H1 (cell line): ENCODE measurements around the gene VSIG10. TPM values are rescaled to one million over a fixed set of nuclear protein-coding genes. Genes with fewer than 3 reads are reported as not detected.

Experiments used
- BACH1 ChIP-seq: IDR thresholded peaks from 2 replicates; pipeline ENCODE4 v1.6.1; 2012; ENCODE audit warnings: low read length, improper control_type of control experiment
- CHD7 ChIP-seq: fragments of 300-600 bp; sonication (generic); IDR thresholded peaks from 2 replicates; pipeline ENCODE4 v1.7.1; 2012; ENCODE audit warnings: low read length, moderate library complexity, mild to moderate bottlenecking, inconsistent platforms; ENCODE audit not compliant: insufficient replicate concordance
- MAX ChIP-seq: IDR thresholded peaks from 2 replicates; pipeline ENCODE4 v1.6.1; 2012; ENCODE audit warnings: inconsistent platforms
- PHF8 ChIP-seq: fragments of 200-600 bp; sonication (generic); conservative IDR thresholded peaks from 2 replicates; pipeline ENCODE4 v1.7.1; 2012; ENCODE audit warnings: low read depth, mild to moderate bottlenecking, inconsistent platforms, low read length, moderate library complexity
- POLR2A ChIP-seq, 2 experiments: IDR thresholded peaks; 1 replicate in 1 of 2; 2 replicates in 1 of 2; pipeline ENCODE4 v1.6.1; 2011; ENCODE audit warnings: low read depth in 2 of 2, low read length in 2 of 2, mild to moderate bottlenecking in 2 of 2; ENCODE audit errors: control extremely low read depth in 1 of 2
- SIRT6 ChIP-seq: IDR thresholded peaks from one replicate; pipeline ENCODE4 v1.7.1; 2012; ENCODE audit warnings: low read length, inconsistent platforms
- SIX5 ChIP-seq: IDR thresholded peaks from 2 replicates; pipeline ENCODE4 v1.6.1; 2011; ENCODE audit warnings: mild to moderate bottlenecking, low read depth, low read length
- SP2 ChIP-seq: IDR thresholded peaks from 2 replicates; pipeline ENCODE4 v1.6.1; 2012; ENCODE audit warnings: mild to moderate bottlenecking, low read length, inconsistent platforms
- TBP ChIP-seq: IDR thresholded peaks from 2 replicates; pipeline ENCODE4 v1.6.1; 2011; ENCODE audit warnings: low read depth, low read length, improper control_type of control experiment
- USF2 ChIP-seq: IDR thresholded peaks from 2 replicates; pipeline ENCODE4 v1.6.1; 2011; ENCODE audit warnings: low read length, improper control_type of control experiment
- polyA plus RNA-seq, 7 experiments: library from polyadenylated mRNA; depleted of rRNA in 3 of 7; stranded (reverse) in 5 of 7; unstranded in 2 of 7; fragments of >200 nt in 5 of 7; fragments of 200-250 nt in 2 of 7; gene quantifications; 1 replicate in 5 of 7; 2 replicates in 1 of 7; 4 replicates in 1 of 7; pipeline versions ENCODE4 v1.2.1 to v1.2.3, GENCODE V29; 2011 to 2013; ENCODE audit warnings: missing spikeins in 2 of 7, mixed read lengths in 2 of 7
- total RNA-seq: library from RNA; stranded (reverse); fragmentation: NEBNext Ultra II Directional; extraction: Animal tissue kit (Norgen Biotek cat#: 25700); gene quantifications from 2 replicates; pipeline ENCODE4 v1.2.1, GENCODE V29; 2021

The VSIG10 gene
- total and polyA plus RNA-seq, 2 of the 8 experiments (the other 6 are each of a cell fraction or from before 2014, with no cell fraction given), result 34.4 to 93.6 TPM

GRCh38 chr12:118016424-118017264, 87.2 kb downstream of the VSIG10 start, which contains the start of gene RFC5 (continued):
- no peak for TF ChIP-seq CHD7
- TF ChIP-seq MAX, result peak; percentile 79
- peak; percentile 87 for TF ChIP-seq PHF8
- peak; percentile 47 to 91 for TF ChIP-seq POLR2A (IDR thresholded peaks at IDR 0.05; ENCODE audit: control extremely low read depth in 1 of 2, low read depth in 2 of 2, low read length in 2 of 2)
- no peak for TF ChIP-seq USF2
- no peak for TF ChIP-seq SIRT6
- peak; percentile 90 for TF ChIP-seq TBP
- no peak for TF ChIP-seq SIX5
- no peak for TF ChIP-seq SP2
- peak; percentile 25; the same call in 1 of the 2 replicates for TF ChIP-seq BACH1
